ENCODE data around the gene TPPP3. TPM values are rescaled to one million over a fixed set of nuclear protein-coding genes. Genes with fewer than 3 reads are reported as not detected.
"Not testable (repeated sequence)": the region's sequence is repeated elsewhere in the genome, so short reads cannot be mapped to it uniquely, and the experiment has no call there.

TPPP3 gene
- total RNA-seq, 1 donor from 2014 or later = not detected

- no peak for DNase-seq (ENCODE audit: low read depth)
Measured at GRCh38 chr16:67419931-67420330, 26.6 kb upstream of the TPPP3 start.

GRCh38 chr16:67419502-67419901, 26.2 kb upstream of the TPPP3 start:
- no peak overlapping the region for H3K4me3 ChIP-seq (ENCODE audit: low read depth, low read length)
- DNase-seq (ENCODE audit: low read depth) = no peak
- TF ChIP-seq CTCF (conservative IDR thresholded peaks at IDR 0.05; ENCODE audit: low read depth, low read length) = no peak

More at GRCh38 chr16:67419931-67420330, 26.6 kb upstream of the TPPP3 start:
- no peak overlapping the region for H3K4me3 ChIP-seq (ENCODE audit: low read depth, low read length)
- no peak for TF ChIP-seq CTCF (conservative IDR thresholded peaks at IDR 0.05; ENCODE audit: low read depth, low read length)

- TF ChIP-seq CTCF (conservative IDR thresholded peaks at IDR 0.05; ENCODE audit: low read depth, low read length) = no peak
- no peak overlapping the region for H3K4me3 ChIP-seq (ENCODE audit: low read depth, low read length)
- no peak for DNase-seq (ENCODE audit: low read depth)
Measured at GRCh38 chr16:67417333-67418061, 24.2 kb upstream of the TPPP3 start.

- peak within 1 kb of the TSS; percentile 75 for H3K4me3 ChIP-seq (ENCODE audit: low read depth, low read length)
- peak; percentile 41 for TF ChIP-seq CTCF (conservative IDR thresholded peaks at IDR 0.05; ENCODE audit: low read depth, low read length)
- no peak for DNase-seq (ENCODE audit: low read depth)
Measured at GRCh38 chr16:67415872-67416793, 22.8 kb upstream of the TPPP3 start, which contains the start of gene ZDHHC1. Gene ZDHHC1 (minus strand): TSS chr16:67416477. CDS start chr16:67407775, 8,702 bp downstream.

- not testable (repeated sequence) for DNase-seq (ENCODE audit: low read depth)
- peak overlapping the region; percentile 75 for H3K4me3 ChIP-seq (ENCODE audit: low read depth, low read length)
Measured at GRCh38 chr16:67415421-67415820, 22.1 kb upstream of the TPPP3 start.

GRCh38 chr16:67413978-67414911, 20.9 kb upstream of the TPPP3 start:
- DNase-seq (ENCODE audit: low read depth) = no peak
- H3K4me3 ChIP-seq (ENCODE audit: low read depth, low read length) = no peak overlapping the region
- TF ChIP-seq CTCF (conservative IDR thresholded peaks at IDR 0.05; ENCODE audit: low read depth, low read length) = no peak
